ENCODE measurements around the gene FAM217B.
A peak's percentile ranks its signal among the peaks of the same experiment; 100 is the strongest.
"Not testable (repeated sequence)": the region's sequence is repeated elsewhere in the genome, so short reads cannot be mapped to it uniquely, and the experiment has no call there.

FAM217B gene

DNA sequence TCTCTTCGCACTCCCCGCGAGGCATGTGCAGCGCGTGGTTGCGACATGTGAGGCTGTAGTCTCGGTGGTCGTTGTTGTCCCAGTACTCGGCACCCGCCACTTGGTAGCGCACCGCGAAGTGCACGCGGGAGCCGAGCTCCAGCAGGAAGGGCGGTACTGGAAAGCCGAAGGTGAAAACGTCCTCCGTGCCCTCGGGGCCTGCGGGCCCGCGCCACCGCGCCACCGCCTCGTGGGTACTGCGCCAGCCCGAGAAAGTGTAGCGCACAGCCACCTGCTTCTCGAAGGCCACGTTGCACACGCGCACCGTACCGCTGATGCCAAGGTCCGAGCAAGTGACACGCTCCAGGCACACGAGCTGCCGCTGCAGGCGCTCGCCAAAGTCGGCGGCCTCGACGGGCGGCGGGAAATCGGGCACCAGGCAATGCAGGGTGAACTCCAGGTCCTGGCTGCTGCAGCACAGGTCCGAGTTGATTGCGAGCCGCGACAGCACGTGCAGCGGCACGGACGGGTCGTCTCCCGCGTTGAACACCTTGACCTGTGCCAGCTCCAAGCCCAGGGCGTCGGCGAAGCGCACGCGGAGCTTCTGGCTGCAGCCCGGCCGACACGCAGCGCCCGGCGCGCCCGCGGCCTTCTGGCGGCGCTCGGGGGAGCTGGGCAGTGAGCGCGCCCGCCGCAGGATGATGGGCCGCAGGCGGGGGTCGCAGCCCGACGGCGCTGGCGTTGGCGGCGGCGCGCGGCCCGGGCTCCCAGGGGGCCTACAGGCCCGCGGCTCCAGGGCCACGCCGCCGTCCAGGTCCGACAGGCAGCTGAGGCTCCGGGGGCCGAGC is 924 bp upstream of the FAM217B start:
- DNase-seq = no peak

DNA sequence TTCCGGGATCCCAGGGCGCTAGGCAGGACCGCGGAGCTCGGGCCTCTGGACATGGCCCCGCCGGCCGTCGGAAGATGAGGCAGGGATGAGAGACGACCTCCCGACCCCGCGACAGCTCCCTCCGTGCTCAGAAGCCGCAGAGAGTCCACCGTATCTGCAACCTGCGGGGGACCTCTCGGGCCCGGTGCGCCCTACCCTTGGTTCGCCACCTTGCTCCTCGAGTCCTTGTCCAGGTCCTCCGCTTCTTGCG is 385 bp upstream of the FAM217B start:
- DNase-seq = no peak

GRCh38 chr20:59940956-59941294 is 736 bp downstream of the FAM217B start:
- DNase-seq = peak; percentile 80

DNA sequence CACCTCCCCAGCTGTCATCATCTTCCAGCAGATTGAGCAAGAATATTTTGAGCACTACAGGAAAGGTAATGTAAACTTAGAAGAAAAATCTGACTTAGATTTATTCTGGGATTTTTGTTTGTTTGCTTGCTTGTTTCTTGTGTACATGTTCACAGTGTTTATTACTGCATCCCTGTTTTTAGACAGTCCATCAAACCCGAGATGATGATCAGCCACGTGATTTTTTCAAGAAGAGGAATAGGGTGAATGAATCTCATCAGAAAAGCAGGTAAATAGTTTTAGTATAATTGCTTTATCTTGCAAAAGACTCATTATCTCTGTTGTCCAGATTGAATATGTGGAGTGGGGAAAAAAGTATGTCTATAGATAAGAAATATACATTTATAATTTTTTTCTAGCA is 2.1 kb downstream of the FAM217B start:
- DNase-seq = no peak

DNA sequence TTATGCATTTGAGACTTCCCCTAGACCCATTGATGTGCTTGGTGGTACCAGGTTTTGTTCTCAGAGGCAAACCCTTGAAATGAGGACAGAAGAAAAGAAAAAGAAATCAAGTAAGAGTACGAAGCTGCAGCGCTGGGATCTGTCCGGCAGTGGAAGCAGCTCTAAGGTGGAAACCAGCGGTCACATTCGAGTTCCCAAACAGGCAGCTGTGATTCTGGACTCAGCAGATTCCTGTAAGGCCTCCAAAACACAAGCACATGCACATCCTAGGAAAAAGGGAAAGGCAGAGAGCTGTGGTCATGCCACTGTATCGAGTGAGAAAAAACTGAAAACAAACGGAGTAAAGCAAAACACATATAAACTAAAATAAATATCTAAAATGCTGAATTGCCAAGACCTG is 4.5 kb downstream of the FAM217B start:
- no peak for DNase-seq

GRCh38 chr20:59945175-59945574 is 5.0 kb downstream of the FAM217B start:
- DNase-seq = no peak

DNA sequence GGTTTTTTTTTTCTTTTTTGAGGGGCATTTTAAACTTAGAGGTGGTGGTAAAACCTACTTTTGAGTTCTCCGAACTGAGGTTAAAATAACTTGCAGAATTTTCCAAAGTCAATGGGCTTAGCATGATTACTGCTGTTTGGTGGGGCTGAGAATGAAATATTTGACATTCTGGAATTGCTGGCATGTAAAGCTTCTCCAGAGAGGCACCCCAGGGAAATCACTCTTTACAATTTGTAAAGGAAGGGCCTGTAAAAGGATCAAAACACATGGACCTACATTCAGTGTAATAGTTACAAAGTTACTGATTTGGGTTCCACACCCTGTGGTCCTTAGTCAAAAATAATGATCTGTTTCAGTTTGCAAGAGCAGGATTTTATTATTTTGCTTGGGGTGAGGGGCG is 5.5 kb downstream of the FAM217B start:
- no peak for DNase-seq

DNA sequence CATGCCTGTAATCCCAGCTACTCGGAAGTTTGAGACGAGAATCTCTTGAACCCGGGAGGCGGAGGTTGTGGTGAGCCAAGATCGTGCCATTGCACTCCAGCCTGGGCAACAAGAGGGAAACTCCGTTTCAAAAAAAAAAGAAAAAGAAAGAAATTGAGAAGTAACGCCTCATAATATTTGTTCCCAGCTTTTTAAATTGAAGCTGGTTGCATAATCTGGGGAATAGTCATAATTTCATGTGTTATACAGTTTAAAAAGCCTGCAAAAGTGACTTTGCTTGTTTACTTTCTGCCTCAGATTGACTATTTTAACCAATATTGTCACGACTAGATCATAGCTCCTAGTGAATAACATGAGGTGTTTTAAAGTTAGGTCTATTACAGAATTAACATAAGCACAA is 7.2 kb downstream of the FAM217B start:
- no peak for DNase-seq

GRCh38 chr20:59948212-59948611 is 8.0 kb downstream of the FAM217B start:
- no peak for DNase-seq

GRCh38 chr20:59948828-59949720 is 8.9 kb downstream of the FAM217B start:
- peak; percentile 66 for DNase-seq

- DNase-seq = no peak
Measured at GRCh38 chr20:59949911-59950310, 9.7 kb downstream of the FAM217B start.

- no peak for DNase-seq
Measured at GRCh38 chr20:59954718-59955117, 14.5 kb downstream of the FAM217B start.

- no peak for DNase-seq
Measured at GRCh38 chr20:59955131-59955796, 15.1 kb downstream of the FAM217B start.

- not testable (repeated sequence) for DNase-seq
Measured at GRCh38 chr20:59957568-59957967, 17.4 kb downstream of the FAM217B start.

DNA sequence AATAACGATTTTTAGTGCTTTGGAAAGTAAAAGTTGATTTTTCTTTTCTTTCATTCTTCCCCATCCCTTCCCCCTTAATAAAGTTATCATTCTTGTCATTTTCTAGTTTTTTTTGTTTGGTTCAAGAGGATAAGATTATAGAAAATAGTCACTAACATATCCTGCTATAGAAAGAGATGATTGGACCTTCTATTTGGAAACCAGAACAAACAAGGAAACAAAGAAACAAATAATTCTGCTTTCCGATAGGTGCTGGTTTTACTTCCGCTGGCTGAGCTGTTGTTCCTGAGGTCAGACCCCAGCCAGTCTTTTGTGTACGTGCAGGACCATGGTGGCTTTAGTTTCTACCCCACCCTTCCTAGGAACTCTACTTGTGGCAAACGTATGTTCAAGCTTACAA is 17.9 kb downstream of the FAM217B start, which contains the start of gene CDH26:
CDH26 (plus strand) TSS at position 301 of the 400 bp plus-strand sequence. CDS start 304 bp downstream, outside the sequence.
- DNase-seq = no peak

DNA sequence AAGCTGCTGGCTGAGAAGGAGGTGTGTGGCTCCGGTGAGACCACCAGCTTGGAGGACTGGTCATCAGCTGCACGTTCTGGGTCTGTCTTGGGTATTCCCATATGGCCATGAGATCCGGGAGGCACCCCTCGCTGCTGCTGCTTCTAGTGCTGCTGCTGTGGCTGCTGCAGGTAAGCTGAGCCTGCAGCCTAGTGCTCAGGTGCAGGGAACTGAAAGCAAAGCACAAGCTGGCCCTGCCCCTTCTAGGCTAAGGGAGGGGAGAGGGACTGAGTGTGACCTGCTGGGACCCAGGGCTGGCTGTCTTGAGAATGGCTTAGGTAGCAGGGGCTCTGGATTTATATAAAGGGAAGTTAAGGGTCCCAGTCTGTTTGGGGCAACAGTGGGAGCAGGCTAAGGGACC is 18.4 kb downstream of the FAM217B start:
- DNase-seq = no peak

- DNase-seq = no peak
Measured at GRCh38 chr20:59961423-59961822, 21.2 kb downstream of the FAM217B start.

DNA sequence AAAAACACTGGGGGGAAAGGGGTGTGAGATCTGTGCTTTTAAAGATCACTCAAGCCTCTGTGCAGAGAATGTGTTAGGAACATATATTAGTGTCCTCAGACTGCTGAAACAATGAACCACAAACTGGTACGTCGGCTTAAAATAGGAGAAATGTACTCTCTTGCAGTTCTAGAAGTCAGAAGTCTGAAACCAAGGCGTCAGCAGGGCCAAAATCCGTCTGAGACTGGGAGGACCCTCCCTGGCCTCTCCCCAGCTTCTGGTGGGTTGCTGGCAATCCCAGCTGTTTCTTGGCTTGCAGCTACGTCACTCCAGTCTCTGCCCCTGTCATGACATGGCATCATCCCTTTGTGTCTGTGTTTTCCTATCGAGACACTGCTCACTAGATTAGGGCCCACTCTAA is 22.0 kb downstream of the FAM217B start:
- no peak for DNase-seq

DNA sequence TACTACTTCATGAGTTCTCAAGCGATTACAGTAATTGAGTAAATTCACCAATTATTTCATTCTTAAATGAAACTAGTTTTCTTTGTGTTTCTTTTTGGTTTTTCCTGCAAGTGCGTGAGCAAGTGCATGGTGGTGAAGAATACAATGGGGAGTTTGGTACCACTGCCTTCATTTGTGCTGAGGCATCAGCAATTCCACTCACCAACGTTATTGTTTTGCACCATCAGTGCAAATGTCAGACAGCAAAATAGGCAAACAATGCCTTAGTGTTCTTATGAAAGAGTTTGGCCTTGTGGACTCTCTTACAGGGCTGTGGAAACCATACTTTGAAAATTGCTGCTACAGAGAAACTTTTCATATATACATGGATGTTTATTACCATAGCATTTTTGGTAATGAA is 26.2 kb downstream of the FAM217B start:
- DNase-seq = no peak

- DNase-seq = no peak
Measured at GRCh38 chr20:59971428-59971827, 31.2 kb downstream of the FAM217B start.

DNA sequence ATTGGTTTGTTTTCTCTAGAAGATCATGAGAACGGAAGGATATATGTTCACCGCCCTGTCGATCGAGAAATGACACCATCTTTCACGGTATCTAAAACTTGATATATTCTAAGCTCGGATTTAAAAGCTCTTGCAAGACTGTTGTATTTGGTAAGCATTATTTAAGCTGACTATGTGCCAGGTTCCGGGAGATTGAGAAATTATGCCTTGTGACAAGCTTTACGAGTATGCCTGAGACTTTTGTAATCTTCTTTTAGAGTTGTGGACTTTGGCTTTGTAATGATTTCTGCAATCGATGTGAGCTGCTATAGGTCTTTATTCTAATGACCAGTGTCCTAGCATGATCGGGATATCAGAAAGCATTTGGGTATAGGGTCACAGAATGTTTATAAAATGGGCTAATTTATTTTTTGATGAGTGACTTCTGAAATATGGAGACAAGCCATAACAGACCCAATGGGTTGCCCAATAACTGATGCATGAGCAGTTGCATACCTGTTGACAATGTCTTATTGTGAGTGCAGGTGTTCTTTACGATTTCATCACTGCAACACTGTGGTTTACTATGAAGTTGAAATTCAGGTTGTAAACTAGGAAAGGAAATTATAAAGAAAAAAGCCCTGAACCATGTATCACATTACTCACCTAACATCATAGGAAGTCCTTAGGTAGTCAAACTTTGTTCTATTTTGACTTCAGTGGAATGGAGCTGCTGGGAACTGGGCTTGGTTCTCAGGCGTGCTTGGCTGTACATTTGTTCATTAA is 32.0 kb downstream of the FAM217B start:
- DNase-seq = no peak

GRCh38 chr20:59976156-59976782 is 36.1 kb downstream of the FAM217B start:
- DNase-seq = peak; percentile 32

GRCh38 chr20:59977086-59977485 is 36.9 kb downstream of the FAM217B start:
- DNase-seq = no peak
